Large intestine (tissue), 3 donors: Measurements from ENCODE around the gene DDX24. TPM values are rescaled to one million over a fixed set of nuclear protein-coding genes. Genes with fewer than 3 reads are reported as not detected.
"Not testable (repeated sequence)": the region's sequence is repeated elsewhere in the genome, so short reads cannot be mapped to it uniquely, and the experiment has no call there.

Source experiments
- DNase-seq, 2 donors: peaks; one replicate each; pipeline versions ENCODE4 v3.0.0 to v3.0.0-alpha.2; 2013
- H3K27ac ChIP-seq: one replicate; pipeline ENCODE4 v1.5.1; 2013; ENCODE audit warnings: low read length
- H3K27me3 ChIP-seq: 2 replicates; pipeline ENCODE4 v1.6.1; 2013; ENCODE audit warnings: low read length; ENCODE audit not compliant: control insufficient read depth, insufficient read depth
- H3K36me3 ChIP-seq: 2 replicates; pipeline ENCODE4 v1.6.1; 2013; ENCODE audit warnings: low read length; ENCODE audit not compliant: control insufficient read depth, insufficient read depth
- H3K4me1 ChIP-seq: one replicate; pipeline ENCODE4 v1.6.1; 2013; ENCODE audit warnings: low read length; ENCODE audit not compliant: control insufficient read depth, insufficient read depth
- H3K4me3 ChIP-seq: one replicate; pipeline ENCODE4 v1.5.1; 2013; ENCODE audit warnings: low read length
- H3K9me3 ChIP-seq: one replicate; pipeline ENCODE4 v1.6.1; 2013; ENCODE audit warnings: mild to moderate bottlenecking, low read depth, low read length, moderate library complexity; ENCODE audit not compliant: control insufficient read depth
- WGBS: methylation state at CpG from one replicate; pipeline ENCODE4 v1.1.5; 2013; ENCODE audit warnings: low lambda C conversion rate; ENCODE audit not compliant: insufficient coverage; 5-methylcytosine and 5-hydroxymethylcytosine counted together
- polyA plus RNA-seq: library from polyadenylated mRNA; unstranded; fragments of 120-200 nt; gene quantifications from one replicate; pipeline ENCODE4 v1.2.1, GENCODE V29; 2013

The DDX24 gene
- polyA plus RNA-seq, 1 donor = 109 TPM

DNA sequence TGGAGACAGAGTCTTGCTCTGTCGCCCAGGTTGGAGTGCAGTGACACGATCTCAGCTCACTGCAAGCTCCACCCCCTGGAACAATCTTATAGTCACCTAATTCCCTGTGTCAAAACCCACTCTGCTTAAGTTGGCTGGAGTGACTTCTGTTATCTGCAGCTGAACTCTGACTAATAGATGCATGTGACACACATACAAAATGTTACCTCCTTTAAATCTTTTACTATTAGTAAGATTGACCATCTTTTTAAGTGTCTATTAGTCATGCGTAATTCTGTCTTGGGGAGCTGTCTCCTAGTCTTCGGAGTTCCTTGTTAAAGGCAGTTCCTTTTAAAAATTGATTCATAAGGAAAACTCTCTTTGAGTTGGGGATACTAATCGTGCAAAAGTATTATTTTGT, 7.5 kb upstream of the DDX24 start:
- WGBS = 80% methylated on average over 1 of the region's 5 CpGs

GRCh38 chr14:94087891-94088290, 6.9 kb upstream of the DDX24 start:
- Histone ChIP-seq H3K27ac (no peak overlapping the region), H3K36me3 (no peaks in the 10 kb centered on the region), H3K9me3 (no peaks in the 10 kb centered on the region), H3K4me3 (no peak overlapping the region), H3K27me3 (no peaks in the 10 kb centered on the region), H3K4me1 (peaks cover 7% of the 10 kb centered on the region)
- no peak for DNase-seq
- WGBS = 50% methylated on average over 1 of the region's 4 CpGs

More for the DNA sequence above, 7.5 kb upstream of the DDX24 start:
- H3K4me3 ChIP-seq = no peak overlapping the region
- H3K36me3 ChIP-seq = no peaks in the 10 kb centered on the region
- no peak for DNase-seq
- H3K27ac ChIP-seq = no peak overlapping the region
- no peaks in the 10 kb centered on the region for H3K9me3 ChIP-seq
- H3K27me3 ChIP-seq = no peaks in the 10 kb centered on the region
- H3K4me1 ChIP-seq = peaks cover 7% of the 10 kb centered on the region

DNA sequence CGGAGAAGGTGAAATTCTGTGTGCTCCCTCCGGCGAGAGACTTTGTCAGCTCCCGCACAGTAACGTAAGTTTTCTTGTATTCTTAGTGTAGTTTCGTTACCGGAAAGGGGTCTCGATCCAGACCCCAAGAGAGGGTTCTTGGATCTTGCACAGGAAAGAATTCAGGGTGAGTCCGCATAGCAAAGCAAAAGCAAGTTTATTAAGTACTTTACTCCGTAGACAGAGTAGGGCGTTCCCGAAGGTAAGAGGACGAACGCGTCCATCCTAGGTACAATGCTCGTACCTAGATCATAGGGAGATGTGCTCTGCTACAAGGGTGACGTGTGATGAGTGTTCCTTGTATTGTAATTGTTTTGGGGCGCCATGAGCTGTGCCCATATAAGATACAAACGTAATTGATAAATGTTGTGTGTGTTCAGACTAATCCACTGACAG, 401 bp upstream of the DDX24 start:
- H3K4me3 ChIP-seq = peak overlapping the region; percentile 99
- no peaks in the 10 kb centered on the region for H3K27me3 ChIP-seq
- peaks cover 24% of the 10 kb centered on the region for H3K4me1 ChIP-seq
- no CpG with 5 or more reads among the region's 19 CpGs for WGBS
- peaks cover 18% of the 10 kb centered on the region for H3K36me3 ChIP-seq
- no peak for DNase-seq
- no peaks in the 10 kb centered on the region for H3K9me3 ChIP-seq
- H3K27ac ChIP-seq = peak overlapping the region; percentile 94

DNA sequence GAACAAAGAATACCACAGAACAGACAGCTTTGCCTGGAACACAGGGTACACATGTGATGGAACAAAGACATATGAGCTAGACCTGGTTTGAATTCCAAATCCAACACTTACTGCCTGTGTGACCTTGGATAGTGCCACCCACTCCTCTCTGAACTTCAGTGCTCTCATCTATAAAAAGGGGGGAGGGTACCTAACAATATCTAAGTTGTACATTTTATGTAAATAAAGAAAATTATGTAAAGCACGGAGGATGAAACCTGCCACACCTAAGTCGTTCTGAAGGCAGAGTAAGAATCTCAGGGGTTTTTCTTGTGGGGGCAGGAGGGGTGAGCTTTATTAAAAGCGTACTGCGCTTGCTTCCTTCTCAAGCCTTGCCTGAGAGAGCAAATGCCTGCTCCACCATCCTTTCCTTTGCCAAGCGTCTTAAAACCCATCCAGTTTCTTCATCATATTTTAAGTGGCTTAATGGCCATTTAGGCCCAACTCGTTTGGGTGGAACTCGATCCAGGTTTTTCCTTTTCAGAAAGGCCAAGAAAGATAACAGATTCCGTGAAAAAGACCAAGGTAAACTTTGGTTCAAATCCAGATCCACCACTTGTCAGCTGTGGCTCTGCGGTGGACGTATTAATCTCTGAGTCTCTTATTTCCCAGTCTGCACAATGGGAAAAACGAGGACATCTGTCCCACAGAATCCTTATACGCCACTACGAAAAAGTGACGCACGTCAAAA, 946 bp downstream of the DDX24 start:
- DNase-seq = no peak
- Histone ChIP-seq H3K4me1 (peaks cover 22% of the 10 kb centered on the region), H3K27ac (peak overlapping the region; percentile 94), H3K36me3 (peaks cover 21% of the 10 kb centered on the region), H3K27me3 (no peaks in the 10 kb centered on the region), H3K4me3 (peak overlapping the region; percentile 99), H3K9me3 (no peaks in the 10 kb centered on the region)
- no CpG with 5 or more reads among the region's 15 CpGs for WGBS

DNA sequence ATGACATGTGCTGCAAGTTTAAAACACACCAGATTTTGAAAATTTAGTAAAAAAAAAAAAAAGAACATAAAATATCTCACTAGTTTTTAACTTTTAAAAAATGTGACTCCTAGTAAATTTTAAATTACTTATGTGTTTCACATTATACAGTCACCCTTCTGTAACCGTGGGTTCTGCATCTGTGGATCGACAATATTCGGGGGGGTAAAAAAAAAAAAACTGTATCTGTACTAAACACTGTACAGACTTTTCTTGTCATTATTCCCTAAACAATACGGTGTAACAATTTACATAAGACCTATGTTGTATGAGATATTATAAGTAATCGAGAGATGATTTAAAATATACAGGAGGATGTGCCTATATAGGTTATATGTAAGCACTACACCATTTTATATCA, 3.2 kb downstream of the DDX24 start:
- DNase-seq = no peak
- Histone ChIP-seq H3K4me1 (peaks cover 18% of the 10 kb centered on the region), H3K36me3 (peaks cover 21% of the 10 kb centered on the region), H3K27me3 (no peaks in the 10 kb centered on the region), H3K4me3 (no peak overlapping the region), H3K9me3 (no peaks in the 10 kb centered on the region), H3K27ac (no peak overlapping the region)
- 100% methylated on average over 2 of the region's 5 CpGs for WGBS

DNA sequence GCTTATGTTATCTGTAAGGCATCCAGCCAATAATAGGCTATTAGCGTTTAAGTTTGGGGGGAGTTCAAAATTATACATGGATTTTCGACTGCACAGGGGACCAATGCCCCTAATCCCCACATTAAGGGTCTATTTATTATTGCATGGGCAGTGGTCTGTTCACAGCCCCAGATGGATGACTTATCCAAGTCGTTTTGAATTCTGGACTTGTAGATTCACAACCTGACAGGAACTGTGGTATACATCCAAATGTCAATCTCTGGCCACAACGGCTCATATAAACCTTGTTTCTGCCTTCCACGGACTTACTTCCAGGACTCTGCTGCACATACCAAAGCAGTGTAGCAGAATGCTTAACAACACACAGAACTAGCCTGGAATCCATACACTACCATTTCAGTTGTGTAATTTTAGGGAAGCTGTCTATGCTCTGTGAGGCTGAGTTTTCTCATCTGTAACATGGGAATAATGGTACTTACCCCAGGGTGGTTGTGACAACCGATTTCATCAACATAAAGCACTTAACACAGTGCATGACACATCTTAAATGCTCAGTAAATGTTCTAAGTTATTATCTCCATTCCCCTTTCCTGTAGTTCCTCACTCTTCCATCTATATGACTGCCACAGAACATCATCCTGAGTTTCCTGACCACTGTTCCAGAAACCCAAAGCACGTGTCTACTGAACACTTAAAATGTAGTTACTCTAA, 3.7 kb downstream of the DDX24 start:
- Histone ChIP-seq H3K4me3 (no peak overlapping the region), H3K9me3 (peaks cover 3% of the 10 kb centered on the region), H3K4me1 (peaks cover 18% of the 10 kb centered on the region), H3K36me3 (peaks cover 21% of the 10 kb centered on the region), H3K27me3 (no peaks in the 10 kb centered on the region), H3K27ac (no peak overlapping the region)
- 90% methylated on average over 2 of the region's 7 CpGs for WGBS
- no peak for DNase-seq

DNA sequence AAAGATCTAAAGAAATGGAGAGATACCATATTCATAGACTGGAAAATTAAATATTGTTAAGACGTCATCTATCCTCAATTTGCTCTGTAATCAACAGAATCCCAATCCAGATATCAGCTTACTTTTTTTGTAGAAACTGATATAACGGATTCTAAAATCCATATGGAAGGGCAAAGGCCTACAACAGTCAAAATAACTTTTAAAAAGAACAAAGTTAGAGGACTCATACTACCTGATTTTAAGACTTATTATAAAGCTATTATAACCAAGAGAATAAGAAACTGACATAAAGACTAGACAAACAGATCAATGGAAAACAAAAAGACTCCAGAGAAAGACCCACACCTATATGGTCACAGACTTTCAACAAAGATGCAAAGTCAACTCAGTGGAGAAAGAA, 6.0 kb downstream of the DDX24 start:
- Histone ChIP-seq H3K4me3 (no peak overlapping the region), H3K36me3 (peaks cover 21% of the 10 kb centered on the region), H3K4me1 (peaks cover 18% of the 10 kb centered on the region), H3K27me3 (no peaks in the 10 kb centered on the region), H3K27ac (no peak overlapping the region), H3K9me3 (peaks cover 3% of the 10 kb centered on the region)
- 100% methylated on average over 2 of the region's 2 CpGs for WGBS
- DNase-seq = no peak

- Histone ChIP-seq H3K4me1 (peaks cover 15% of the 10 kb centered on the region), H3K27me3 (no peaks in the 10 kb centered on the region)
- no peak for DNase-seq
Observed at GRCh38 chr14:94074534-94074933, 6.5 kb downstream of the DDX24 start.

DNA sequence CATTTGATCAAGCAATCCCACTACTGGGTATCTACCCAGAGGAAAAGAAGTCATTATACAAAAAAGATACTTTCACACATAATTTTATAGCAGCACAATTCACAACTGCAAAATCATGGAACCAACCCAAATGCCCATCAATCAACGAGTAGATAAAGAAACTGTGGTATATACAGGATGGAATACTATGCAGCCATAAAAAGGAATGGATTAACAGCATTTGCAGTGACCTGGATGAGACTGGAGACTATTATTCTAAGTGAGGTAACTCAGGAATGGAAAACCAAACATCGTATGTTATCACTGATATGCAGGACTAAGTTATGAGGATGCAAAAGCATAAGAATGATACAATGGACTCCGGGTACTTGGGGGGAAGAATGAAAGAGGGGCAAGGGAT, 8.9 kb downstream of the DDX24 start:
- H3K27me3 ChIP-seq, H3K4me3 ChIP-seq, H3K27ac ChIP-seq, H3K9me3 ChIP-seq, H3K4me1 ChIP-seq, H3K36me3 ChIP-seq, DNase-seq: not testable (repeated sequence)
- WGBS = 100% methylated on average over 1 of the region's 3 CpGs

More at GRCh38 chr14:94074534-94074933, 6.5 kb downstream of the DDX24 start:
- WGBS = 100% methylated on average over 2 of the region's 3 CpGs
- Histone ChIP-seq H3K4me3 (no peak overlapping the region), H3K36me3 (peaks cover 21% of the 10 kb centered on the region), H3K27ac (no peak overlapping the region), H3K9me3 (peaks cover 3% of the 10 kb centered on the region)

GRCh38 chr14:94066089-94066676, 14.8 kb downstream of the DDX24 start:
- Histone ChIP-seq H3K9me3 (no peaks in the 10 kb centered on the region), H3K4me3 (no peak overlapping the region), H3K4me1 (peaks cover 6% of the 10 kb centered on the region), H3K27me3 (no peaks in the 10 kb centered on the region), H3K36me3 (peaks cover 14% of the 10 kb centered on the region), H3K27ac (no peak overlapping the region)
- DNase-seq = peak in 1 of 2 donors; percentile 74
- WGBS = no CpG with 5 or more reads among the region's 8 CpGs
